GM08714 (cell line): Measurements from ENCODE around the gene RORB.

Experiments used
- H3K4me3 ChIP-seq: fragments of 200-500 bp; sonication (Bioruptor generic); 2 replicates; pipeline ENCODE4 v1.5.1; 2014; ENCODE audit warnings: mild to moderate bottlenecking, low read length, inconsistent platforms
- ZNF274 ChIP-seq: IDR thresholded peaks from 2 replicates; pipeline ENCODE4 v1.6.1; 2012; ENCODE audit warnings: mild to moderate bottlenecking, low read depth, low read length

The RORB gene

GRCh38 chr9:74674077-74674476, 176.9 kb downstream of the RORB start:
- no peak for TF ChIP-seq ZNF274
- no peak overlapping the region for H3K4me3 ChIP-seq

GRCh38 chr9:74681906-74682305, 184.8 kb downstream of the RORB start:
- H3K4me3 ChIP-seq = no peak overlapping the region
- TF ChIP-seq ZNF274 = no peak

GRCh38 chr9:74683322-74683721, 186.2 kb downstream of the RORB start:
- H3K4me3 ChIP-seq = no peak overlapping the region
- TF ChIP-seq ZNF274 = no peak

GRCh38 chr9:74691058-74691457, 193.9 kb downstream of the RORB start:
- no peak for TF ChIP-seq ZNF274
- no peak overlapping the region for H3K4me3 ChIP-seq

GRCh38 chr9:74696520-74696919, 199.4 kb downstream of the RORB start:
- no peak for TF ChIP-seq ZNF274
- no peak overlapping the region for H3K4me3 ChIP-seq

- TF ChIP-seq ZNF274 = no peak
- no peak overlapping the region for H3K4me3 ChIP-seq
These were observed 200.4 kb downstream of the RORB start for GRCh38 chr9:74697535-74697934.

- H3K4me3 ChIP-seq = no peak overlapping the region
- no peak for TF ChIP-seq ZNF274
These were observed 214.2 kb downstream of the RORB start for GRCh38 chr9:74711341-74711740.

- H3K4me3 ChIP-seq = no peak overlapping the region
- TF ChIP-seq ZNF274 = no peak
These were observed 221.6 kb downstream of the RORB start for GRCh38 chr9:74718709-74719108.

- TF ChIP-seq ZNF274 = no peak
- no peak overlapping the region for H3K4me3 ChIP-seq
These were observed 222.2 kb downstream of the RORB start for GRCh38 chr9:74719306-74719705.

- TF ChIP-seq ZNF274 = no peak
- H3K4me3 ChIP-seq = no peak overlapping the region
These were observed 224.8 kb downstream of the RORB start for GRCh38 chr9:74721696-74722660.

GRCh38 chr9:74724317-74724716, 227.2 kb downstream of the RORB start:
- TF ChIP-seq ZNF274 = no peak

GRCh38 chr9:74726581-74726980, 229.4 kb downstream of the RORB start:
- no peak for TF ChIP-seq ZNF274

More at GRCh38 chr9:74724317-74724716, 227.2 kb downstream of the RORB start:
- no peak overlapping the region for H3K4me3 ChIP-seq

GRCh38 chr9:74728176-74728575, 231.0 kb downstream of the RORB start:
- TF ChIP-seq ZNF274 = no peak
- H3K4me3 ChIP-seq = no peak overlapping the region

More at GRCh38 chr9:74726581-74726980, 229.4 kb downstream of the RORB start:
- H3K4me3 ChIP-seq = no peak overlapping the region

- TF ChIP-seq ZNF274 = no peak
- H3K4me3 ChIP-seq = no peak overlapping the region
These were observed 232.1 kb downstream of the RORB start for GRCh38 chr9:74729136-74729695.

- H3K4me3 ChIP-seq = no peak overlapping the region
- no peak for TF ChIP-seq ZNF274
These were observed 238.6 kb downstream of the RORB start for GRCh38 chr9:74735761-74736160.
